ENCODE data around the gene WDFY3. TPM values are rescaled to one million over a fixed set of nuclear protein-coding genes. Genes with fewer than 3 reads are reported as not detected.
A peak's percentile ranks its signal among the peaks of the same experiment; 100 is the strongest.

The WDFY3 gene
- total and polyA plus RNA-seq, 2 of the 13 experiments (the other 11 are each of a cell fraction or from before 2014, with no cell fraction given), result 16.7 to 24.5 TPM

- 0 out of 2 replicates have a peak, but pooled peaks have one; percentile 54 for TF ChIP-seq AHDC1 (CRISPR knock-in tag; IDR thresholded peaks at IDR 0.05; ENCODE audit: borderline replicate concordance)
- no peak for TF ChIP-seq RARG (CRISPR knock-in tag; IDR thresholded peaks at IDR 0.05; ENCODE audit: low read depth)
- no peak for TF ChIP-seq ZFP41 (CRISPR knock-in tag; IDR thresholded peaks at IDR 0.05; ENCODE audit: borderline replicate concordance)
- peak; percentile 62; the same call in 1 of the 2 replicates for TF ChIP-seq HMG20B (CRISPR knock-in tag; conservative IDR thresholded peaks at IDR 0.05)
- peak; percentile 50; the same call in 1 of the 2 replicates for TF ChIP-seq ARID5B (CRISPR knock-in tag; IDR thresholded peaks at IDR 0.05)
- no peak for TF ChIP-seq FOSL1 (CRISPR knock-in tag; IDR thresholded peaks at IDR 0.05; ENCODE audit: borderline replicate concordance)
- no peak for TF ChIP-seq HHEX (CRISPR knock-in tag; IDR thresholded peaks at IDR 0.05)
- no peak for TF ChIP-seq SP140L (CRISPR knock-in tag; IDR thresholded peaks at IDR 0.05; ENCODE audit: borderline replicate concordance)
- 0 out of 2 replicates have a peak, but pooled peaks have one; percentile 60 for TF ChIP-seq THAP7 (CRISPR knock-in tag; IDR thresholded peaks at IDR 0.05)
- TF ChIP-seq KLF13 (CRISPR knock-in tag; IDR thresholded peaks at IDR 0.05), result no peak
- TF ChIP-seq TAF1 (CRISPR knock-in tag; IDR thresholded peaks at IDR 0.05), result peak; percentile 72; the same call in 1 of the 2 replicates
- peak; percentile 79 for TF ChIP-seq YEATS4 (CRISPR knock-in tag; IDR thresholded peaks at IDR 0.05; ENCODE audit: borderline replicate concordance)
- no peak; the same call in 1 of the 2 replicates for TF ChIP-seq MEIS2 (CRISPR knock-in tag; IDR thresholded peaks at IDR 0.05)
- no peak for TF ChIP-seq ZNF17 (CRISPR knock-in tag; IDR thresholded peaks at IDR 0.05)
- peak; percentile 57; the same call in 1 of the 2 replicates for TF ChIP-seq IKZF5 (CRISPR knock-in tag; IDR thresholded peaks at IDR 0.05)
- TF ChIP-seq ZNF740 (CRISPR knock-in tag; IDR thresholded peaks at IDR 0.05), result 0 out of 2 replicates have a peak, but pooled peaks have one; percentile 45
- TF ChIP-seq ISL2 (CRISPR knock-in tag; IDR thresholded peaks at IDR 0.05), result peak; percentile 10; the same call in 1 of the 2 replicates
These were observed at the start of gene WDFY3 (continued) for GRCh38 chr4:84966382-84967242.
